Stimulated activated CD4-positive, alpha-beta T cell treated with anti-CD3 and anti-CD28 coated beads, TNF-alpha, amount 100 ng/mL, for 24 hours (primary cell): ENCODE data around the gene HOXA5.

Source experiments
- DNase-seq, 3 experiments: peaks; one replicate each; pipeline ENCODE4 v3.0.0-alpha.2; 2020; ENCODE audit warnings: low read depth in 3 of 3

The HOXA5 gene

DNA sequence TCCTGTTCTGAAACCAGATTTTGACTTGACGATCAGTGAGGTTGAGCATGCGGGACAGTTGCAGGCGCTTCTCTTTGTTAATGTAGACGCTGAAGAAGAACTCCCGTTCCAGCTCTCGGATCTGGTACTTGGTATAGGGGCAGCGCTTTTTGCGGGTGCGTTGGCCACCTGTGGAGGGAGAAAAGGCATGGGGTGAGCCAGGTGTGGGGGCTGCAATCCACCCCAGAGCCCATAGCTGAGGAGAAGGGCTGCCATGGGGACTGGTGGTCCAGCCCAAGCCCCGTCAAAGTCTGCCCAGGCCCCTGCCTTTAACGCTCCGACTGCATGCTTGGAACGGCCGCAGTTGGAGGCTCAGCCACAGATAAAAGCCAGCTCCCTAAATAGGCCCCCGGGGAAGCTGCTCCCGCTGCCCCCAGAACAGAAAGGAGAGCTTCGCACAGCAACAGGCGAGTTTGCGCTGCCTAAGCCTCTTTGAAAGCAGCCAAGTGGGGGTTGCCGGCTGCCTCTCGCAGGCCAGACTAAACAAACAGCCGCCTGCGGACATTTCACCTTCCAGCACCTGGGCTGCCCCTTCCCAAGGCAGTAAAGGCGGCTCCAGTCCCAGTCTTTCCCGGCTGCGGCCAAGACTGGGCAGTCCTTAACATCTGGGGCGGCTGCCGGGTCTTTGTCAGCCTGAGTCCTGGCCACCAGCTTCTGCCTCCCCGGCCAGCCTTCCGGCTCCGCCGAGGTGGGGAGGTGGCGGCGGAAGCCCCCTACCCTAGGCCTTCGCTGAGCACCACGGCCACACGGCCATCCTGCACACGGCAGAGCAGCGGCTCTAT is 39.6 kb upstream of the HOXA5 start:
- no peak for DNase-seq

GRCh38 chr7:27182285-27182841 is 38.9 kb upstream of the HOXA5 start:
- no peak for DNase-seq

GRCh38 chr7:27181795-27182275 is 38.4 kb upstream of the HOXA5 start:
- DNase-seq = no peak

DNA sequence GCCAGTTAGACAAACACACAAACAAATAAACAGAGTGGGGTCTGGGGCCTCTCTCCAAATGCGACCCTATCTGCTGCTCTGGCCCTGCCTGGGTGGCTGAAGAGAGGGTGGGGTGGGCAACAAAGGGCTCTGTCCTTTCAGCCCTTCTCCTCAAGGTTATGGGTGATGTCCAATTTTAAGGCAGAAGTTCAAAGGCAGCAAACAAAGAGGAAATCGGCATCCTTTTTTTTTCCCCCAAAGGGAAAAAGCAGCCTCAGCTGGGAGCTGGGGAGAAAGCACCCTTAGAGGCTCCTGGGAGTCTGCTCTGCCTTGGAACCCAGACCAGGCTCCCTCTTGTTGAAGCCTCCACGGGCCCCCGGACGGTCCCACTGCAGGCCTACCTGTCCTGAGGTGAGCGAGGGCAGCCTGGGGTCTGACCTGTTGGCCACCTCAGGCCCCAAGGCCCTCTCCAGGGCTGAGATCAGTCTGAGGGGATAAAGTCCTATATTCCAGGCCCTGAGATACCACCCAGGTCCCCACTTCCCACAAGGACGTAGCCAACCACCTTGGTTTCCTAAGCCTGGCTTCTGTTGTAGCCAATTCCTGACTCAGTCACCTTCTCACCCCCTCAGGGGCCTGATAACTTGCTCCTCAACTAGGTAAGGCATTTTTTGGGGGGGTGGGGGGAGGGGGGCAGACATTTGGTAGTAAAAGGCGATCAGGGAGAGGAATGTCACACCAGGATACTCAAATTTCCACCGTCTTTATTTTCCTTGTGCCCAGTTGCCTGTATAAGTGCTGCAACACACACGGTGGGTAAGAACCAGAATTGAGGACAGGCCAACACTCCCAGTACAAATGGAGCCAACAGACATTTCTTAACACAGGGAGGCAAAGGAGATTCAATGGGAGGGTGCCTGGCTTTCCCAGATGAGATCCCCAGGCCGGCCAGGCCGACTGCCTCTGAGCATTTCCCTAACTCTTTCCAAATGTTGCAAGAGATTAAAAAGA is 37.2 kb upstream of the HOXA5 start:
- DNase-seq = no peak

GRCh38 chr7:27179503-27180430 is 36.3 kb upstream of the HOXA5 start:
- DNase-seq = peak in 1 of 3 experiments; percentile 56

GRCh38 chr7:27179030-27179429 is 35.5 kb upstream of the HOXA5 start:
- DNase-seq = no peak

DNA sequence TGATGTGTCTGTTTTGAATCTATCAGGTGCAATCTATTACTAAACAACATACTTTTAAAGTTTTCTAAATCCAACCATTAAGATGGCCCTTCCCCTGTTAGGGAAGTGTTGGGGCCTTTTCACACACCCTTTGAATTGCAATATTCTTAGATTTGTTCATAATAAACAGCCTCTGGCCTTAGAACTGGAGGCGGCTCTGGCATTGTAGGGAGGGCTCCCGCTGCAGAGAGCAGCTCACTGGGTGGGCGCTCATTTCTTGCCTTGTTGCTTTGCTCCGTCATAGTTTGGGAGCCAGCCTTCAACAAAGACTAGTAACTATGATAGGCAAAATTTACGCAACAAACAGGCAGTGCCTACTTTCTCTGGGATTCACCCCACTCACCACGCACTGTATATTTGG is 34.9 kb upstream of the HOXA5 start:
- DNase-seq = no peak

DNA sequence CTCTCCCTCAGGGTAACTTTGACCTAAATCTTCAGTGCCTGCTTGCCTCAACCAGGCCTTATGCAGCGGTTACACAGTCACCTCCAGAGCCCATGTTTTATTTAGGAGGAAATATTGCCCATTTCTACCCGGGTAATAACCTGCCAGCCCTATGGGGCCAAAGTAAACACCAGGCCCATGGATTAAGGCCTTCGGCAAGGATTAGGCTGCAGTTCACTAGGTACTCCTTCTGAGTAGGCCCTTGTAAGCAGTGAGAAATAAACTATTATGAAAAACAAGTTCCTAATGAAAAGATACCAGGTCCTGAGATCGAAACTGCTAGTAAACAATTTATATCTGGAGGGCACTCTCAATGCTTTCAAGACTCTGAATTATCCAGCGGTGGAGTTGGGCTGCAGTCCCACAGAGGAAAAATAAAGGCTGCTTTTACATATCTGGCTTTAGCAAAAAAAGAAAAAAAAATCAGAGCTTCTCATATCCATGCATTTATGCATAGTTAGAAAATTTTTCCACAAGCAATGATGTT is 34.4 kb upstream of the HOXA5 start:
- no peak for DNase-seq

- no peak for DNase-seq
Measured at GRCh38 chr7:27176962-27177794, 33.7 kb upstream of the HOXA5 start.

DNA sequence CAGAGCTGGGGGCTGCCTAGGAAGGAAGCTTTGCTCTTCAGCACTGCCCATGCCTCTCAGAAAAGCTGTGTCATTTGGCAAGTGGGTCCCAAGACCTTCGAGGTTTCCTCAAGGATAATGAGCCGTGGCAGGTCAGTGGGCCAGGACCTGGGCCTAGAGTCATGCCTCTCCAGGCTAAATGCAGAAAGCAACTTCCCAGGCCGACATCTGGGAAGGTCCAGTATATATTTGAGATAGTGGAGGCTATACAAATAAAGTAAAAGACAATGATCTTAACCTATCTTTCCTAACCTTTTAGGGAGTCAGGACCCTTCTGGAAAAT is 33.0 kb upstream of the HOXA5 start:
- no peak for DNase-seq

DNA sequence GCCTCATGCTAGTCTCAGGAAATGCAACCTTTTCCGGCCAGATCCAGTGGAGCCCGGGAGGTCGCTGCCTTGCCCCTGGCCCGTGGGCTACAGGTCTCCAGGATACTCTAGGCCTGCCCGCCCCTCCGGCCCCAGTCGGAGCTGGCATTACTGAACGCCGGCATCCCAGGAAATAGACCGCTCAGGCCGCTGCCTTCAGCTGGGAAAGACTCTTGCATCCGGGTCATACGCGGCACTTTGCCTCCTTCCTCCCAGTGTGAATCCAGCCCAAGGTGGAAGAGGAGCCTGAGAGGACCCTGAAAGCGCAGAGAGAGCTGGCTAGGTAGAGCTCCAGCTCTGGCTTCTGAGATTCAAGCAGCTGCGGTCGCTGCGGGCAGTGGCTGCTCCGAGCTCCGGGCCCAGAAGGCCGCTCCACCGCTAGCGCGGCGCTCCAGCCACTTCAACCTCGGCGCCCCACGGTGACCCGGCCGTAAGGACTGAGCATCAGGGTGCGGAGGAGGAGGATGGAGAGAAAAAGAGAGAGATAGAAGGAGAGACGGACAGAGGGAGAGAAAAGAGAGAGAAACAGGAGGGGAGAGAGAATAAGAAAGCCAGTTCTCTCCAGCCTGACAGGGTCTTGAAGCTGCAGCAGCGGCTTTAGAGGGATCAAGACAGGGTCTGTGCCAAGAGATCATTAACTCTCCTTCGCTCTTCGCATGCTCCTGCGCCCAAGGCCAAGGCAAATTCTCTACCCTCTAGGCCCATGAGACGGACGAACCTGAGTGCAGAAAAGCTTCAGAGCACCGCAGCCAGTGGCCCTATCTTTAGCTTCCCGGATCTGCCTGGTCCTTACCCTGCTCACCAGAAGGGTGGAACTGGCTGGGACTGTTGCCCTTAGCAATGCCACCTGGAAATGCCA is 32.4 kb upstream of the HOXA5 start:
- DNase-seq = no peak

GRCh38 chr7:27174874-27175625 is 31.6 kb upstream of the HOXA5 start:
- DNase-seq = no peak

- DNase-seq = no peak
Measured at GRCh38 chr7:27173956-27174873, 30.7 kb upstream of the HOXA5 start, which contains the start of gene HOXA10. HOXA10 (minus strand) TSS chr7:27174320; CDS start chr7:27174306, 14 bp downstream.

- no peak for DNase-seq
Measured at GRCh38 chr7:27173511-27173955, 30.1 kb upstream of the HOXA5 start.

DNA sequence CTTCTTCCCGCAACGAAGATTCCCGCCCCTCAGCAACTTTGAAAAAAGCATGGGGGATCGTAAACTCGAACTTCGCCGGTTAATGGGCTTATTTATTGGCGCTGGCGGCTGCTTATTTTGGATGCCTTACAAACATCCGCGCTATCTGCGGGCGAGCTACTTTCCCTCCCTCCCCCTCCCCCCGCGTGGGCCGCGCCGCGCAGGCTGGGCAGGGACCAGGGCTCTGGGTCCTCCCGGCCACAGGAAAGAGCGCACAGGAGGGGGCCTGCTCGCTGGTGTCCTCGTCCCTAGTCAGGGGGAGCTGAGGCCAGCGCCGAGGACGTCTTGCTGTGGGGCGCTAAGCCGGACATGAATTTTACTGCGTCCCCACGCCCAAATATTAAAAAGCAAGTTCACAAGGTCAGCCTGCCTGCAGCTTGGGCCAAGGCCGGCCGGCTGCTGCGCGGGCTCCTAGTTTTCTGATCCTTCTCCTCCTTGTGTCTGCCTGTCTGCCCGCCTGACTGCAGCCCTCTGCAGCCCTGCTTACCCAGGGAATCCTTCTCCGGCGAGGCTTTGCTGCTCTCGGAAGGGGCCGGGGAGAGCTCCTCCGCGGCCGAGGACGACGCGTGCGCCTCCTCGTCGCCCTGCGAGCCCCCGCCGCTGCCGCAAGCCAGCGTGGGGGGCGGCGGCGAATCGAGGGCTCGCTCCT is 29.5 kb upstream of the HOXA5 start:
- DNase-seq = no peak

- no peak for DNase-seq
Measured at GRCh38 chr7:27172315-27172774, 28.9 kb upstream of the HOXA5 start.
